Astrocyte (in vitro differentiated cells and primary cell): ENCODE data around the gene HSPB1. TPM values are rescaled to one million over a fixed set of nuclear protein-coding genes. Genes with fewer than 3 reads are reported as not detected.
"Not testable (repeated sequence)": the region's sequence is repeated elsewhere in the genome, so short reads cannot be mapped to it uniquely, and the experiment has no call there.

ENCODE experiments used
- DNase-seq: peaks from one replicate; pipeline ENCODE4 v3.0.0-alpha.2; 2010; ENCODE audit warnings: low read depth
- FAIRE-seq: peaks from 2 replicates; lab custom pipeline; 2011; peaks lifted over from hg19 to GRCh38; lab: Jason Lieb, UNC
- H2AFZ ChIP-seq: 2 replicates; pipeline ENCODE4 v1.6.0; 2012; ENCODE audit warnings: low read depth, low read length, inconsistent platforms
- H3K27ac ChIP-seq: 2 replicates; pipeline ENCODE4 v1.5.1; 2011; ENCODE audit warnings: low read depth, low read length, inconsistent platforms
- H3K27me3 ChIP-seq: 2 replicates; pipeline ENCODE4 v1.6.0; 2011; ENCODE audit warnings: low read length, inconsistent platforms; ENCODE audit not compliant: insufficient read depth
- H3K36me3 ChIP-seq: 2 replicates; pipeline ENCODE4 v1.5.1; 2011; ENCODE audit warnings: low read length, inconsistent platforms; ENCODE audit not compliant: insufficient read depth
- H3K4me1 ChIP-seq: 2 replicates; pipeline ENCODE4 v1.5.1; 2011; ENCODE audit warnings: low read length, inconsistent platforms; ENCODE audit not compliant: insufficient read depth
- H3K4me2 ChIP-seq: 2 replicates; pipeline ENCODE4 v1.6.0; 2012; ENCODE audit warnings: low read length, inconsistent platforms
- H3K4me3 ChIP-seq: 2 replicates; pipeline ENCODE4 v1.5.1; 2011; ENCODE audit warnings: low read depth, mild to moderate bottlenecking, low read length, inconsistent platforms; ENCODE audit not compliant: insufficient read depth
- H3K79me2 ChIP-seq: 2 replicates; pipeline ENCODE4 v1.6.0; 2012; ENCODE audit warnings: mild to moderate bottlenecking, low read length, inconsistent platforms; ENCODE audit not compliant: insufficient read depth
- H3K9ac ChIP-seq: 2 replicates; pipeline ENCODE4 v1.6.0; 2012; ENCODE audit warnings: mild to moderate bottlenecking, low read length, inconsistent platforms
- H3K9me3 ChIP-seq: 2 replicates; pipeline ENCODE4 v1.5.1; 2012; ENCODE audit warnings: low read depth, mild to moderate bottlenecking, low read length, inconsistent platforms; ENCODE audit not compliant: insufficient read depth
- H4K20me1 ChIP-seq: 2 replicates; pipeline ENCODE4 v1.6.0; 2012; ENCODE audit warnings: low read length, inconsistent platforms; ENCODE audit not compliant: insufficient read depth
- H3K27ac Mint-ChIP-seq: one replicate; pipeline ENCODE4 v1.8.0; 2021; ENCODE audit warnings: mild to moderate bottlenecking, mixed read lengths; ENCODE audit not compliant: unreplicated experiment
- H3K27me3 Mint-ChIP-seq: one replicate; pipeline ENCODE4 v1.8.0; 2021; ENCODE audit warnings: low read depth, mixed read lengths; ENCODE audit not compliant: unreplicated experiment
- H3K36me3 Mint-ChIP-seq: one replicate; pipeline ENCODE4 v1.8.0; 2021; ENCODE audit warnings: low read depth, mixed read lengths; ENCODE audit not compliant: unreplicated experiment
- H3K4me1 Mint-ChIP-seq: one replicate; pipeline ENCODE4 v1.8.0; 2021; ENCODE audit warnings: low read depth, mixed read lengths; ENCODE audit not compliant: unreplicated experiment
- H3K4me3 Mint-ChIP-seq: one replicate; pipeline ENCODE4 v1.8.0; 2021; ENCODE audit warnings: mild to moderate bottlenecking, moderate library complexity, mixed read lengths; ENCODE audit not compliant: unreplicated experiment
- H3K9me3 Mint-ChIP-seq: one replicate; pipeline ENCODE4 v1.8.0; 2021; ENCODE audit warnings: mild to moderate bottlenecking, mixed read lengths; ENCODE audit not compliant: unreplicated experiment
- CTCF ChIP-seq: IDR thresholded peaks from 2 replicates; pipeline ENCODE4 v1.5.1; 2011; ENCODE audit warnings: low read depth, mild to moderate bottlenecking, inconsistent platforms, low read length, moderate library complexity; ENCODE audit not compliant: insufficient read depth
- EZH2 ChIP-seq: IDR thresholded peaks from 2 replicates; pipeline ENCODE4 v1.6.1; 2012; ENCODE audit warnings: mild to moderate bottlenecking, low read length, inconsistent platforms; ENCODE audit not compliant: insufficient read depth
- total RNA-seq: library from RNA; stranded (reverse); gene quantifications from 2 replicates; pipeline ENCODE4 v1.2.1, GENCODE V29; 2021

HSPB1 gene
- total RNA-seq, 1 donor from 2014 or later, result 933 TPM

- Mint-ChIP-seq H3K9me3 (no peaks in the 10 kb centered on the region), H3K27me3 (no peaks in the 10 kb centered on the region), H3K4me3 (no peak overlapping the region), H3K27ac (no peak overlapping the region), H3K36me3 (peaks cover 28% of the 10 kb centered on the region), H3K4me1 (peaks cover 40% of the 10 kb centered on the region)
- no peaks in the 10 kb centered on the region for H3K9me3 ChIP-seq
- FAIRE-seq, result no peak
- no peak overlapping the region for H3K4me2 ChIP-seq
- no peaks in the 10 kb centered on the region for H3K27me3 ChIP-seq
- H3K79me2 ChIP-seq, result peaks cover 99% of the 10 kb centered on the region
- H3K27ac ChIP-seq, result no peak overlapping the region
- no peak overlapping the region for H3K4me3 ChIP-seq
- peaks cover 98% of the 10 kb centered on the region for H4K20me1 ChIP-seq
- peaks cover 33% of the 10 kb centered on the region for H3K36me3 ChIP-seq
- DNase-seq, result no peak
- peaks cover 9% of the 10 kb centered on the region for H3K4me1 ChIP-seq
- H3K9ac ChIP-seq, result no peak overlapping the region
- H2AFZ ChIP-seq, result no peak overlapping the region
- TF ChIP-seq CTCF, result no peak
- no peak for TF ChIP-seq EZH2
Measured at GRCh38 chr7:76333511-76334101, 31.1 kb downstream of the HSPB1 start.

- peaks cover 96% of the 10 kb centered on the region for H4K20me1 ChIP-seq
- H2AFZ ChIP-seq, result no peak overlapping the region
- peaks cover 12% of the 10 kb centered on the region for H3K4me1 ChIP-seq
- H3K4me3 ChIP-seq, result no peak overlapping the region
- H3K36me3 ChIP-seq, result peaks cover 27% of the 10 kb centered on the region
- no peak overlapping the region for H3K9ac ChIP-seq
- no peak overlapping the region for H3K27ac ChIP-seq
- H3K9me3 Mint-ChIP-seq, result no peaks in the 10 kb centered on the region
- no peak for TF ChIP-seq EZH2
- TF ChIP-seq CTCF, result no peak
- H3K27ac Mint-ChIP-seq, result no peak overlapping the region
- H3K27me3 Mint-ChIP-seq, result no peaks in the 10 kb centered on the region
- peaks cover 40% of the 10 kb centered on the region for H3K4me1 Mint-ChIP-seq
- peaks cover 99% of the 10 kb centered on the region for H3K79me2 ChIP-seq
- H3K36me3 Mint-ChIP-seq, result peaks cover 23% of the 10 kb centered on the region
- no peaks in the 10 kb centered on the region for H3K9me3 ChIP-seq
- no peak overlapping the region for H3K4me3 Mint-ChIP-seq
- no peak for FAIRE-seq
- no peak for DNase-seq
- H3K27me3 ChIP-seq, result no peaks in the 10 kb centered on the region
- H3K4me2 ChIP-seq, result no peak overlapping the region
Measured at GRCh38 chr7:76334320-76334967, 32.0 kb downstream of the HSPB1 start.

- peaks cover 96% of the 10 kb centered on the region for H4K20me1 ChIP-seq
- not testable (repeated sequence) for H2AFZ ChIP-seq, H3K27ac Mint-ChIP-seq, H3K27me3 ChIP-seq, H3K4me3 ChIP-seq, DNase-seq, FAIRE-seq, H3K27ac ChIP-seq, H3K9me3 ChIP-seq, H3K27me3 Mint-ChIP-seq, H3K9me3 Mint-ChIP-seq, H3K9ac ChIP-seq, H3K4me2 ChIP-seq, H3K4me3 Mint-ChIP-seq
- H3K36me3 ChIP-seq, result peaks cover 19% of the 10 kb centered on the region
- H3K4me1 ChIP-seq, result peaks cover 16% of the 10 kb centered on the region
- peaks cover 99% of the 10 kb centered on the region for H3K79me2 ChIP-seq
- Mint-ChIP-seq H3K36me3 (peaks cover 21% of the 10 kb centered on the region), H3K4me1 (peaks cover 39% of the 10 kb centered on the region)
Measured at GRCh38 chr7:76335417-76335816, 32.9 kb downstream of the HSPB1 start.
